ENCODE measurements around the gene ZC3H7B.
"Not testable (repeated sequence)": the region's sequence is repeated elsewhere in the genome, so short reads cannot be mapped to it uniquely, and the experiment has no call there.

ZC3H7B gene

GRCh38 chr22:41387341-41387740 is 86.0 kb downstream of the ZC3H7B start:
- DNase-seq = no peak

- DNase-seq = no peak
Measured at GRCh38 chr22:41394012-41394356, 92.7 kb downstream of the ZC3H7B start.

GRCh38 chr22:41395531-41396240 is 94.4 kb downstream of the ZC3H7B start:
- DNase-seq = no peak

DNA sequence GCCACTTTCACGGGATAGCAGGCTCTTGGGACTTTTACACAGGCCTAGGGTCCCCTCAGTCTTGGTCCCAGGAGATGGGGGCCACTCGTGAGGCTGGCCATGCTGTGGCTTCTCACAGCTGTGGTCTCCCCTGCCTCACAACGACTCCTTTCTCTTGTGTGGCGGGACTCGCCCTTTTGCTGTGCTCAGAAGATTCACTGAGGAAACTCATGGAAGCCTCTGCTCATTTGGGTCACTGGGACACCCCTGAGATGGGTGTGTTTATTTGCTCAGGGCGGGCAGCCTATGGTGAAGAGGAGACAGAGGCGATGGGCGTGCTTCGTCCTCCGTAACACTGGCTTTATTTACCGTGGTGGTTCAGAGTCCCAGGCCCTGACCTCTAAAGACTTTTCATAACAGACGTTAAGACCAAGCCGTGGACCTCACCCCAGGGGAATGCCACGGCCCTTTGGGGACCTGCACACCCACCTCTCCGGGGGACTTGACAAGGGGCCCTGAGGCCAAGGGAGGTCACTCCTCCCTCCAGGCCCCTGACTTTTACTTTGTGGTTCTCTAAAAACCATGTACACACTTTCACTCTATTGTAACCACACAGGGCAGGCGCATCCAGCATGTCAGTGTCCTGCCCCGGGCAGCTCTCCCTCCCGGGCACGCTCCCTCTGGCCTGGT is 96.0 kb downstream of the ZC3H7B start:
- no peak for DNase-seq

DNA sequence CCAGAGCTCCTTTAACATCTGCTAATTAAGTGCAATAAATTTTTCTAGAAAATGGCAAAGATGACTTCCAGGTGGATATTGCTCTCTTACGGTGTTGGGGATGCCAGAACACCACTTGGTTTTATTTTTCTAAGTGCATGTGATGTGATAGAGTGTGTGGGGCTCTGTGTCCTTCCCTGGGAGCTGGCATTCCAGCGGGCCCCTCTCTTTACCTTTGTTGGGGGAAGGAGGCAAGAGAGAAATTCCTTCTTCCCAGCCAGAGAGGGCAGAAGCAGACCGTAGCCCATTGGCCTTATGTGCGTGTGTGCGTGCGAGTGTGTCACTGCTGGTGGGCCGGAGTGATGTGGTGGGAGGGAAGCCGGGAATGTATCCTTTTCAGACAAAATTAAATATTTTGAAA is 97.6 kb downstream of the ZC3H7B start:
- DNase-seq = no peak

DNA sequence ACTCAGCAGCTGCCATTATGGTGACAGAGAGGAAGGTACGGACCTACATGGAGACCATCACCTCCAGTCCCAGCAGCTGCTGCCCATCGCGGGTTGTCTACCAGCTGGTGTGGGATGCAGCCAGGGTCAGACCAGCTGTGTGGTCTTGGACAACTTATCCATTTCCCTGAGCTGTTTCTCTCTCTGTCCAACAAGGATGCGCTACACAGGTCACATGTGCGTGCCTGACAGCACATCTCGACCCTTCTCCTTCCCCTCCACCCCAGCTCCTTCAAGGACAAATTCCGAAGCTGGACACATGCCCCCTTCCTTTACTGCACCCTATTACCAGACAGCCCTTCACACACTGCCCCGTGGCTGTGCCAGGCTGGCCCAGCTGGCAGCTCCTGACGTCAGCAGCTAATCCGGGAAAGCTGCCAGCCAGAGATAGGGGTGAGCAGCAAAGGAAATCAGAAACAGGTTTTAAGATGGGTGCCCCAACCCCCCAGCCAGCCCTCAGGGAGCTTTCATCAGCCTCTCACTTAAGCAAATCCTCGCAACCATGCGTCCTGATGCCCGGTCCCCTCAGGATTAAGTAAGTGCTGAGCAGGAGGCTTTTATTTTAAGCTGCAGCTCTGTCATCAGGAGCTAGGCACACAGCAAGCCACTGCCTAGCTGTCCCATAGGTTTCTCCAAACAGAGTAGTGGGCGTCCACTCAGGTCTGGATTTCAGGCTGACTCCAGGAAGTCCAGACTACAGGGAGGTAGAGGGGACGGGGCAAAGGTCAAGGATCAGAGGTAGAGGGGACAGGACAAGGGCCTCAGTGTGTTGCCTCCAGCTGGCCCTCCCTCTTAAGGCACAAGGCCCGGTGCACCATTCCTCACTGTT is 100.7 kb downstream of the ZC3H7B start:
- DNase-seq = peak in 1 of 3 donors; percentile 12

DNA sequence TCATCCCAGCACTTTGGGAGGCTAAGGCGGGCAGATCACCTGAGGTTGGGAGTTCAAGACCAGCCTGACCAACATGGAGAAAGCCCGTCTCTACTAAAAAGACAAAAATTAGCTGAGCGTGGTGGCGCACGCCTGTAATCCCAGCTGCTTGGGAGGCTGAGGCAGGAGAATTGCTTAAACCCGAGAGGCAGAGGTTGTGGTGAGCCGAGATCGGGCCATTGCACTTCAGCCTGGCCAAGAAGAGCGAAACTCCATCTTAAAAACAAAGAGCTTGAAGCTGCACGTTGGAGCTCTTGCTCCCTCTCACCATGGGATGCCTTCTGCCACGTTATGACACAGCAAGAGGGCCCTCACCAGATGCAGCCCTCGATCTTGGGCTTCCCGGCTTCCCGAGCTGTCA is 101.5 kb downstream of the ZC3H7B start:
- not testable (repeated sequence) for DNase-seq

DNA sequence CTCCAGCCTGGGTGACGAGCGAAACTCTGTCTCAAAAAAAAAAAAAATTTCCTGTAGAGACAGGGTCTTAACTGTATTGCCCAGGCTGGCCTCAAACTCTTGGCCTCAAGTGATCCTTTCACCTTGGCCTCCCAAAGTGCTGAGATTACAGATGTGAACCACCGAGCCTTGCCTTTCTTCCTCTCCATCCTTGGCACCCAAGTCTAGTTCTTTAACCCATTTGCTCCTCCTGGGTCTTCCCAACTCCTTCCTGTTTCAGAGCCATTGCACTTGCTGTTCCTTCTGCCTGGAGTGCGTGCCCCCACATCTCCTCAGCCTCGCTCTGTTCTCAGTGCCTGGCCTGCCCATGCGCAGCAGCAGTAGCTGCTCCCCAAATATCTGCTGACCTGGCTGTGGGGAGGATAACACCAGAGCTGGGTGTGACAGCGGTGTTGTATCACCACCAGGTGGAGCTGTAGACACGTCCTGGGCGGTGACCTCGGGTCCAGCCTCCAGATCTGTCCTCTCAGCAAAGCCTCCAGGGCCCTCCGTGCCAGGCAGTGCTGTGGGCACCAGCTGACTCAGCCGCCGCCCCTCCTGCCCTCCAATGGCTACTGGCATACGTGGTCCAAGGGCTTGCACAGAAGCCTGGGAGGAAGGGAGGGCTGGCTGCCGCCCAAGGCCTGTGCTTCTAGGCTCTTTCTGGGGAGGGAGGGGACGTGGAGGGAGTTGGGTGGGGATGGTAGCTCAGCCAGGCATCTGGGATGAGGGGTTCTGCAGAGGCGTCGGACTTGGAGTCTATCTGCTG is 102.4 kb downstream of the ZC3H7B start:
- DNase-seq = peak; percentile 92 to 94 (median 93)

DNA sequence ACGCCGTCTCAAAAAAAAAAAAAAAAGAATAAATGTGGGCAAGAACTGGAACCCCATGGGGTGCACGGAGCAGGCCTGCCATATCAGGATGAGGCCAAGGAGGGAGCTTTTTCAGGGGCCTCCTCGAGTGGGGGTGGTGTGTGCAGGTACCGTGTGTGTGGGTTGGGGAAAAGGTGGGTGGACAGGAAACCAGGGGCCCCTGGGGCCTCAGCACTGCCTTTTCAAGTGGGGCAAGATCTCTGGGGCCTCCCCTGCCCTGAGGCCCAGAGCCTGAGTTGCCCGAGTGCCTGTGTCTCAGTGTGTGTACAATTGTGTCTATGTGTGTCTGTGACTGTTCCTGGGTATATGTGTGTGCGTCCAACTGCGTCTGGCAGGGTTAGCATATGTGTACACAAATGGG is 104.3 kb downstream of the ZC3H7B start:
- DNase-seq = no peak

DNA sequence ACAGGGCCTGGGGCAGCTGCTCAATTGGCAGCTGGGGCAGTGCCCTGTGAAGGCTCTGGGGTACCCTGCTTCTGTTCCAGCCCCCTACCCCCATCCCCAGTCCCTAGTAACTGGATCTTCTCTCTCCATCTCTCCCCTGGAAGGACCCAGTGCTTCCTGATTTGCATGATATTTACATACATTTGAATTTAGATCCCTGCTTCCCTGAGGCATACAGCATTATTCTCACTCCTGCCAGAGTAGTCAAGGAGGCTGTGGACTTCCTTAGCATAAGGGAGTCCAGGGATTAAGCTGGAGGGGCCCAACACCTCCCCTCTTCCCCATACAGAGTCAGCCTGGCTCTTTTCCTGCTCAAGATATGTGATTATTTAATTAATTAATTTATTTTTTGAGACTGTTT is 105.1 kb downstream of the ZC3H7B start:
- no peak for DNase-seq

DNA sequence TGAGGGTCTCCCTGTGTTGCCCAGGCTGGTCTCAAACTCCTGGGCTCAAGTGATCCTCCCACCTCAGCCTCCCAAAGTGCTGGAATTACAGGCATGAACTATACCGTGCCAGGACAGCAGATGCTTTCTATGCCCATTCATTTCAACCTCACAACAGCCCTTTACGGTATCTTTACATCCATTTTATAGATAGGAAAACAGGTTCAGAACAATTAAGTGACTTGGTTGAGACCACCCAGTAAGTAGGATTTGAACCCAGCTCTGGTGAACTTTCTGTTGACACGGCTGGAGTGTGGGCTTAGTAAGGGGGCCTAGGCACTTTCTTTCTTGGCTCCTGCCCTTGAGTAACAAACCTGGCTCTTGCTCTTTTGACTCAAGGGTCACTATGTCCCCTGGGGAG is 106.1 kb downstream of the ZC3H7B start:
- no peak for DNase-seq

DNA sequence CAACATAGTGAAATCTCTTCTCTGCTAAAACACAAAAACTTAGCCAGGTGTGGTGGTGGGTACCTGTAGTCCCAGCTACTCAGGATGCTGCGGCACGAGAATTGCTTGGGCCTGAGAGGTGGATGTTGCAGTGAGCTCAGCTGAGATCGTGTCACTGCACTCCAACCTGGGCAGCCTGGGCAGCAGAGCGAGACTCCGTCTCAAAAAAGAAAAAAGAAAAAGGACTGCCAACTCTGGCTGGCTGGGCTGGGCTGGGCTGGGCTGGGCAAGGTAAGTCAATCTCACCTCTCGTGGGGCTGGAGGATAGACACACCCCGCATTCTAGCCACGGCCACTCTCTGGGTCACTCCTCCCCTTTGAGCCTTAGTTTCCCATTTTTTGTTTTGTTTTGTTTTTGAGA is 107.3 kb downstream of the ZC3H7B start:
- no peak for DNase-seq

Data from suppressor macrophage treated with lipopolysaccharide for 1 hour (primary cell).